Psoas muscle (tissue), 8 donors: ENCODE data around the gene NUAK2. TPM values are rescaled to one million over a fixed set of nuclear protein-coding genes. Genes with fewer than 3 reads are reported as not detected.

ENCODE experiments used
- ATAC-seq, 4 donors: fragments of 200-7000 bp; cut with Tn5 transposase; one replicate each; pipeline ENCODE4 v1.9.1; 2020; ENCODE audit warnings: moderate library complexity in 3 of 4, mild to moderate bottlenecking in 2 of 4
- DNase-seq, 2 donors: peaks; one replicate each; pipeline ENCODE4 v3.0.0-alpha.2; 2020
- H3K27ac ChIP-seq: fragments of 200-600 bp; one replicate; pipeline ENCODE4 v1.8.0; 2022
- H3K27me3 ChIP-seq, 3 donors: fragments of 200-600 bp in 1 of 3; one replicate each; pipeline versions ENCODE4 v1.6.1 to v1.8.0; 2013 to 2022; ENCODE audit warnings: low read length in 2 of 3, mild to moderate bottlenecking in 2 of 3, moderate library complexity in 1 of 3; ENCODE audit not compliant: insufficient read depth in 3 of 3
- H3K36me3 ChIP-seq, 2 donors: fragments of 200-600 bp in 1 of 2; one replicate each; pipeline versions ENCODE4 v1.6.1 to v1.8.0; 2013 to 2022; ENCODE audit warnings: low read depth in 1 of 2, mild to moderate bottlenecking in 1 of 2, moderate library complexity in 1 of 2; ENCODE audit not compliant: insufficient read depth in 1 of 2
- H3K4me1 ChIP-seq: fragments of 200-600 bp; one replicate; pipeline ENCODE4 v1.8.0; 2022
- H3K4me3 ChIP-seq: fragments of 200-600 bp; one replicate; pipeline ENCODE4 v1.8.0; 2022; ENCODE audit warnings: mild to moderate bottlenecking
- H3K9me3 ChIP-seq: fragments of 200-600 bp; one replicate; pipeline ENCODE4 v1.8.0; 2022
- CTCF ChIP-seq: fragments of 200-600 bp; IDR thresholded peaks from one replicate; pipeline ENCODE4 v1.8.0; 2022; ENCODE audit warnings: antibody characterized with exemption
- WGBS, 3 donors: extraction: QIAGEN DNeasy Blood & Tissue Kit; methylation state at CpG; one replicate each; pipeline versions ENCODE4 v1.1.6 to v1.1.7; 2013; 5-methylcytosine and 5-hydroxymethylcytosine counted together
- intact Hi-C, 2 donors: fragments of 100-400 bp; cut with DNase I; formaldehyde crosslinking; loops; one replicate each; pipeline versions ENCODE4 v1.11.0 to v1.14.2; 2022
- polyA plus RNA-seq, 3 donors: library from polyadenylated mRNA; stranded (reverse); fragments of 200-250 nt; gene quantifications; one replicate each; pipeline ENCODE4 v1.2.3, GENCODE V29; 2013
- total RNA-seq, 4 donors: library from RNA; stranded (reverse); fragmentation: NEBNext Ultra II Directional in 2 of 4; extraction: Animal tissue kit (Norgen Biotek cat#: 25700) in 2 of 4; gene quantifications; one replicate each; pipeline versions ENCODE4 v1.2.1 to v1.2.4, GENCODE V29; 2021 to 2023
- donor health status: healthy with polysubstance abuse.
- donor health status: DM: no; HTN: no; CAD: no; lungs with moderate emphysema.
- donor health status: Bipolar disorder and iron deficiency.
- donor health status: healthy.
- donor health status: DM: yes; HTN: yes; CAD: no.
- donor health status: DM: no; HTN: no; CAD: no.
- donor health status: DM: no; HTN: no; CAD: no.
- donor health status: DM: yes; HTN: yes; CAD: no.

Gene NUAK2
- total and polyA plus RNA-seq, 7 donors, result 0.20 to 1.3 (median 0.55) TPM

- peaks cover 0 to 15% (median 0%) of the 10 kb centered on the region in 3 donors for H3K27me3 ChIP-seq
- DNase-seq (no peak), ATAC-seq (no peak)
- WGBS, 3 donors, result 82 to 87% (median 86%) methylated on average over 6 of the region's 6 CpGs
- H3K27ac ChIP-seq, result no peak overlapping the region
- no peaks in the 10 kb centered on the region for H3K9me3 ChIP-seq
- H3K4me1 ChIP-seq, result no peaks in the 10 kb centered on the region
- intact Hi-C loops, result loop anchor here in 1 of 2 donors (5.0 kb wide), 1 partner anchor 124 kb away; no protein-coding TSS in a partner anchor
- no peak overlapping the region for H3K4me3 ChIP-seq
- H3K36me3 ChIP-seq, result no peaks in the 10 kb centered on the region
- no peak for TF ChIP-seq CTCF
Observed at GRCh38 chr1:205353612-205354011, 32.1 kb upstream of the NUAK2 start.

GRCh38 chr1:205353191-205353590 is 31.6 kb upstream of the NUAK2 start:
- ATAC-seq, result no peak
- no peak overlapping the region for H3K27ac ChIP-seq
- H3K36me3 ChIP-seq, result no peaks in the 10 kb centered on the region
- intact Hi-C loops, result loop anchor here in 1 of 2 donors (5.0 kb wide), 1 partner anchor 124 kb away; no protein-coding TSS in a partner anchor
- peaks cover 0 to 15% (median 0%) of the 10 kb centered on the region in 3 donors for H3K27me3 ChIP-seq
- no peak overlapping the region for H3K4me3 ChIP-seq
- no peaks in the 10 kb centered on the region for H3K4me1 ChIP-seq
- 82 to 90% (median 82%) methylated on average over 4 of the region's 4 CpGs for WGBS, 3 donors
- TF ChIP-seq CTCF, result no peak
- no peak for DNase-seq
- H3K9me3 ChIP-seq, result no peaks in the 10 kb centered on the region

- no peak for DNase-seq
- no peak for TF ChIP-seq CTCF
- no peak for ATAC-seq
- no peak overlapping the region for H3K27ac ChIP-seq
- H3K9me3 ChIP-seq, result no peaks in the 10 kb centered on the region
- no peaks in the 10 kb centered on the region for H3K36me3 ChIP-seq
- H3K4me1 ChIP-seq, result no peaks in the 10 kb centered on the region
- intact Hi-C loops, result loop anchor here in 1 of 2 donors (5.0 kb wide), 1 partner anchor 125 kb away; no protein-coding TSS in a partner anchor
- 65 to 80% (median 72%) methylated on average over 11 of the region's 11 CpGs for WGBS, 3 donors
- no peak overlapping the region for H3K4me3 ChIP-seq
- peaks cover 0 to 15% (median 0%) of the 10 kb centered on the region in 3 donors for H3K27me3 ChIP-seq
Observed at GRCh38 chr1:205351984-205352713, 30.6 kb upstream of the NUAK2 start.

GRCh38 chr1:205350691-205351141 is 29.2 kb upstream of the NUAK2 start:
- DNase-seq (no peak), ATAC-seq (no peak)
- Histone ChIP-seq H3K4me1 (no peaks in the 10 kb centered on the region), H3K27ac (no peak overlapping the region), H3K4me3 (no peak overlapping the region), H3K9me3 (no peaks in the 10 kb centered on the region), H3K36me3 (no peaks in the 10 kb centered on the region), H3K27me3 (peaks cover 0 to 17% (median 2%) of the 10 kb centered on the region in 3 donors)
- 68 to 82% (median 81%) methylated on average over 8 of the region's 8 CpGs for WGBS, 3 donors
- TF ChIP-seq CTCF, result no peak
- intact Hi-C loops, result loop anchor here in 1 of 2 donors (5.0 kb wide), 1 partner anchor 127 kb away; no protein-coding TSS in a partner anchor
